ENCODE results near the gene ANKRD1. TPM values are rescaled to one million over a fixed set of nuclear protein-coding genes. Genes with fewer than 3 reads are reported as not detected.
"Not testable (repeated sequence)": the region's sequence is repeated elsewhere in the genome, so short reads cannot be mapped to it uniquely, and the experiment has no call there.

The ANKRD1 gene
- total RNA-seq, 2 experiments from 2014 or later, result not detected

GRCh38 chr10:90914992-90915765 is 5.7 kb downstream of the ANKRD1 start:
- Mint-ChIP-seq H3K27me3 (peaks cover 35% of the 10 kb centered on the region), H3K4me3 (no peak overlapping the region), H3K4me1 (peaks cover 3% of the 10 kb centered on the region), H3K36me3 (no peaks in the 10 kb centered on the region), H3K9me3 (ENCODE audit: low read depth) (no peaks in the 10 kb centered on the region), H3K27ac (no peak overlapping the region)
- CTCF ChIA-PET, result no interaction called here
- ATAC-seq, result no peak
- DNase-seq, result no peak

- CTCF ChIA-PET, result interaction anchor here (0.6 kb wide), 1 partner anchor 41 kb away, joined by 3 read pairs; no protein-coding TSS in a partner anchor
- peaks cover 22% of the 10 kb centered on the region for H3K27me3 Mint-ChIP-seq
- no peak for DNase-seq
- H3K4me3 Mint-ChIP-seq, result no peak overlapping the region
- no peaks in the 10 kb centered on the region for H3K9me3 Mint-ChIP-seq (ENCODE audit: low read depth)
- no peak for ATAC-seq
- H3K4me1 Mint-ChIP-seq, result peaks cover 3% of the 10 kb centered on the region
- H3K36me3 Mint-ChIP-seq, result no peaks in the 10 kb centered on the region
- H3K27ac Mint-ChIP-seq, result no peak overlapping the region
Observed at GRCh38 chr10:90913774-90914420, 7.0 kb downstream of the ANKRD1 start.

- ATAC-seq, result no peak
- Mint-ChIP-seq H3K27me3 (peaks cover 16% of the 10 kb centered on the region), H3K9me3 (ENCODE audit: low read depth) (no peaks in the 10 kb centered on the region)
Observed at GRCh38 chr10:90912854-90913479, 7.9 kb downstream of the ANKRD1 start.

GRCh38 chr10:90912174-90912573 is 8.7 kb downstream of the ANKRD1 start:
- Mint-ChIP-seq H3K36me3 (peaks cover 8% of the 10 kb centered on the region), H3K4me1 (peaks cover 3% of the 10 kb centered on the region), H3K9me3 (ENCODE audit: low read depth) (no peaks in the 10 kb centered on the region), H3K27ac (no peak overlapping the region), H3K27me3 (peaks cover 10% of the 10 kb centered on the region), H3K4me3 (no peak overlapping the region)
- CTCF ChIA-PET, result interaction anchor here (0.7 to 2.5 kb wide), 33 partner anchors 9 to 723 kb away, joined by 3 to 32 read pairs (median 4); partner anchors contain the start of gene ANKRD1
- ATAC-seq (no peak), DNase-seq (no peak)

More at GRCh38 chr10:90912854-90913479, 7.9 kb downstream of the ANKRD1 start:
- DNase-seq, result no peak
- no peak overlapping the region for H3K4me3 Mint-ChIP-seq
- peaks cover 3% of the 10 kb centered on the region for H3K4me1 Mint-ChIP-seq
- H3K36me3 Mint-ChIP-seq, result peaks cover 3% of the 10 kb centered on the region
- no peak overlapping the region for H3K27ac Mint-ChIP-seq
- CTCF ChIA-PET, result interaction anchor here (1.4 to 2.5 kb wide), 3 partner anchors 34 to 338 kb away, joined by 4 to 32 read pairs (median 12); no protein-coding TSS in a partner anchor

GRCh38 chr10:90911133-90912051 is 9.5 kb downstream of the ANKRD1 start:
- Mint-ChIP-seq H3K4me1 (peaks cover 9% of the 10 kb centered on the region), H3K4me3 (no peak overlapping the region), H3K36me3 (peaks cover 15% of the 10 kb centered on the region), H3K27me3 (peaks cover 7% of the 10 kb centered on the region), H3K9me3 (ENCODE audit: low read depth) (no peaks in the 10 kb centered on the region), H3K27ac (no peak overlapping the region)
- CTCF ChIA-PET, result interaction anchor here (0.7 to 2.5 kb wide), 35 partner anchors 8 to 724 kb away, joined by 3 to 32 read pairs (median 4); partner anchors contain the start of gene ANKRD1
- DNase-seq, result peak; percentile 61
- ATAC-seq, result peak; percentile 77

GRCh38 chr10:90906596-90906995 is 14.3 kb downstream of the ANKRD1 start:
- DNase-seq (no peak), ATAC-seq (peak; percentile 28)
- Mint-ChIP-seq H3K9me3 (ENCODE audit: low read depth) (peaks cover 3% of the 10 kb centered on the region), H3K4me3 (no peak overlapping the region), H3K4me1 (peaks cover 21% of the 10 kb centered on the region), H3K36me3 (peaks cover 40% of the 10 kb centered on the region), H3K27me3 (no peaks in the 10 kb centered on the region), H3K27ac (no peak overlapping the region)
- CTCF ChIA-PET, result no interaction called here

GRCh38 chr10:90905925-90906324 is 15.0 kb downstream of the ANKRD1 start:
- CTCF ChIA-PET, result no interaction called here
- H3K4me3 Mint-ChIP-seq, result no peak overlapping the region
- peaks cover 40% of the 10 kb centered on the region for H3K36me3 Mint-ChIP-seq
- peaks cover 21% of the 10 kb centered on the region for H3K4me1 Mint-ChIP-seq
- no peak for DNase-seq
- peak; percentile 63 for ATAC-seq
- no peaks in the 10 kb centered on the region for H3K27me3 Mint-ChIP-seq
- H3K27ac Mint-ChIP-seq, result peak overlapping the region; percentile 70
- H3K9me3 Mint-ChIP-seq (ENCODE audit: low read depth), result peaks cover 3% of the 10 kb centered on the region

- not testable (repeated sequence) for H3K27me3 Mint-ChIP-seq; H3K9me3 Mint-ChIP-seq (ENCODE audit: low read depth); H3K4me3 Mint-ChIP-seq; DNase-seq
- Mint-ChIP-seq H3K4me1 (peaks cover 20% of the 10 kb centered on the region), H3K36me3 (peaks cover 47% of the 10 kb centered on the region), H3K27ac (peak overlapping the region; percentile 66)
- peak; percentile 33 for ATAC-seq
- CTCF ChIA-PET, result interaction anchor here (1.0 kb wide), 1 partner anchor 15 kb away, joined by 4 read pairs; no protein-coding TSS in a partner anchor
Observed at GRCh38 chr10:90896916-90897315, 24.0 kb downstream of the ANKRD1 start.

GRCh38 chr10:90893190-90893589 is 27.7 kb downstream of the ANKRD1 start:
- Mint-ChIP-seq H3K4me1 (peaks cover 20% of the 10 kb centered on the region), H3K27me3 (no peaks in the 10 kb centered on the region), H3K4me3 (no peak overlapping the region), H3K9me3 (ENCODE audit: low read depth) (no peaks in the 10 kb centered on the region), H3K36me3 (peaks cover 56% of the 10 kb centered on the region), H3K27ac (no peak overlapping the region)
- DNase-seq (no peak), ATAC-seq (no peak)
- CTCF ChIA-PET, result interaction anchor here (1.1 to 2.5 kb wide), 3 partner anchors 13 to 358 kb away, joined by 3 to 10 read pairs (median 3); no protein-coding TSS in a partner anchor

- ATAC-seq (no peak), DNase-seq (no peak)
- H3K9me3 Mint-ChIP-seq (ENCODE audit: low read depth), result no peaks in the 10 kb centered on the region
- H3K27ac Mint-ChIP-seq, result no peak overlapping the region
- peaks cover 4% of the 10 kb centered on the region for H3K4me1 Mint-ChIP-seq
- no peak overlapping the region for H3K4me3 Mint-ChIP-seq
- CTCF ChIA-PET, result interaction anchor here (1.2 kb wide), 1 partner anchor 11 kb away, joined by 4 read pairs; no protein-coding TSS in a partner anchor
- H3K27me3 Mint-ChIP-seq, result no peaks in the 10 kb centered on the region
- peaks cover 59% of the 10 kb centered on the region for H3K36me3 Mint-ChIP-seq
Observed at GRCh38 chr10:90890347-90890746, 30.5 kb downstream of the ANKRD1 start.

GRCh38 chr10:90889636-90890035 is 31.3 kb downstream of the ANKRD1 start:
- H3K4me1 Mint-ChIP-seq, result peaks cover 4% of the 10 kb centered on the region
- CTCF ChIA-PET, result interaction anchor here (0.9 to 1.2 kb wide), 4 partner anchors 10 to 76 kb away, joined by 3 to 4 read pairs (median 4); no protein-coding TSS in a partner anchor
- DNase-seq, result no peak
- ATAC-seq, result no peak
- peaks cover 60% of the 10 kb centered on the region for H3K36me3 Mint-ChIP-seq
- H3K27me3 Mint-ChIP-seq, result no peaks in the 10 kb centered on the region
- no peak overlapping the region for H3K4me3 Mint-ChIP-seq
- no peak overlapping the region for H3K27ac Mint-ChIP-seq
- no peaks in the 10 kb centered on the region for H3K9me3 Mint-ChIP-seq (ENCODE audit: low read depth)

- H3K36me3 Mint-ChIP-seq, result peaks cover 56% of the 10 kb centered on the region
- H3K4me1 Mint-ChIP-seq, result no peaks in the 10 kb centered on the region
- H3K9me3 Mint-ChIP-seq (ENCODE audit: low read depth), result no peaks in the 10 kb centered on the region
- no peaks in the 10 kb centered on the region for H3K27me3 Mint-ChIP-seq
- DNase-seq (no peak), ATAC-seq (no peak)
- CTCF ChIA-PET, result interaction anchor here (0.8 to 1.2 kb wide), 4 partner anchors 9 to 78 kb away, joined by 3 to 4 read pairs (median 4); partner anchors contain the start of gene RPP30
- no peak overlapping the region for H3K4me3 Mint-ChIP-seq
- H3K27ac Mint-ChIP-seq, result no peak overlapping the region
Observed at GRCh38 chr10:90888387-90888786, 32.5 kb downstream of the ANKRD1 start.
